ENCODE data around the gene CCDC88C.

The CCDC88C gene

GRCh38 chr14:91254461-91254860 is 163.2 kb downstream of the CCDC88C start:
- Histone ChIP-seq H3K4me1 (ENCODE audit: low read depth, poor library complexity, severe bottlenecking) (peaks cover 45% of the 10 kb centered on the region), H3K79me2 (ENCODE audit: insufficient read depth, low read depth) (no peaks in the 10 kb centered on the region), H3K4me2 (no peak overlapping the region), H3K9ac (no peak overlapping the region), H4K20me1 (ENCODE audit: insufficient read depth) (no peaks in the 10 kb centered on the region), H3K4me3 (IDR thresholded peaks at IDR 0.05; ENCODE audit: insufficient read depth, low read depth, low read length) (no peak overlapping the region), H3K27ac (no peak overlapping the region), H3K36me3 (ENCODE audit: insufficient read depth) (no peaks in the 10 kb centered on the region), H2AFZ (ENCODE audit: low read depth) (no peak overlapping the region), H3K27me3 (ENCODE audit: insufficient read depth, low read depth) (no peaks in the 10 kb centered on the region)
- TF ChIP-seq CTCF (conservative IDR thresholded peaks at IDR 0.05; ENCODE audit: low read depth, low read length), result no peak

GRCh38 chr14:91253795-91254323 is 163.8 kb downstream of the CCDC88C start:
- H4K20me1 ChIP-seq (ENCODE audit: insufficient read depth), result no peaks in the 10 kb centered on the region
- no peak overlapping the region for H3K9ac ChIP-seq
- no peak overlapping the region for H3K27ac ChIP-seq
- H3K27me3 ChIP-seq (ENCODE audit: insufficient read depth, low read depth), result no peaks in the 10 kb centered on the region
- H3K79me2 ChIP-seq (ENCODE audit: insufficient read depth, low read depth), result no peaks in the 10 kb centered on the region
- no peak overlapping the region for H3K4me3 ChIP-seq (IDR thresholded peaks at IDR 0.05; ENCODE audit: insufficient read depth, low read depth, low read length)
- H3K4me2 ChIP-seq, result no peak overlapping the region
- no peak for TF ChIP-seq CTCF (conservative IDR thresholded peaks at IDR 0.05; ENCODE audit: low read depth, low read length)
- H3K36me3 ChIP-seq (ENCODE audit: insufficient read depth), result no peaks in the 10 kb centered on the region
- peak overlapping the region; percentile 44 for H2AFZ ChIP-seq (ENCODE audit: low read depth)
- peaks cover 51% of the 10 kb centered on the region for H3K4me1 ChIP-seq (ENCODE audit: low read depth, poor library complexity, severe bottlenecking)

DNA sequence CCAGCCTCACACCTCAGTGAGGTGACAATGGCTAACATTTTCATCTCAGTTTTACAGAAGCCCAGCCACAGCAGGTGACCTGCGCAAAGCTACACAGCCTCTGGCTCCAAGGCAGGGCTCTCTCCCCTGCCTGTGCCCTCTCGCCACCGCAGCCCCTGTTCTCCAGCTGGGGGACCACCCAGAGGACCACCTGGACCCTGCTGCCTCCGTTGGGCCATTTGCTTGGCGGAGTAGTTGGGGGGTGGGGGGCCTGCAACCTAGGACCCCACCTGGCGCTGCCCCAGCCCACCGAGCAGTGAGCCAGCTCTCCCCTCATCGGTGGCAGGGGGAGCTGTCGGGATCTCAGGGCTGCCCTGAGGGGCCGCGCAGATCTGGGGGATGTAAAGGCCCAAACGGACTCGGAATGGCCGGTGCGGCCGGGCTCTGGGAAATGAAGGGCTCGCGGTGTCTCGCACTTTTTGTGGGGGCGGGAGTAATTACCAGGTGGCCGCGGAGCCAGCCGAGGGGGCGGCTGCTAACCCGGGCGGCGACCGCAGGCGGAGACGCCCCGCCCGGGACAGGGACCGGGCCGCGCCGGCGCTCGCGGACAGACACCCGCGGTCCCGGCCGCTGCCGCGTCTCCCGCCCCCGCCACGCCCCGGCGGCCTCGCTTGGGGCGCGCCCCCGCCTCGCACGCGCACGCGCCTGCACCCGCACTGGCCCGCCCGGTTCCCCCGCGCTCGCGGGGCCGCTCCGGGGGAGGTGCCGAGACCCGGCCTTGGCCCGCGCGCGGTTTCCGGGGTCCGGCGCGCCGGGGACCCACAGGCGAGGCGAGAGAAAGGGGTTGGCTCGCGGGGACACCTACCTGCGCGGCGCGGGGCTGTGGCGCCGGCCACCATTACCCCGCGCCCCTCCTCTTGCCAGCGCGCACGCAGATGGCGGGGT is 164.5 kb downstream of the CCDC88C start:
- no peak overlapping the region for H3K4me3 ChIP-seq (IDR thresholded peaks at IDR 0.05; ENCODE audit: insufficient read depth, low read depth, low read length)
- no peak overlapping the region for H3K27ac ChIP-seq
- no peaks in the 10 kb centered on the region for H3K27me3 ChIP-seq (ENCODE audit: insufficient read depth, low read depth)
- no peak for TF ChIP-seq CTCF (conservative IDR thresholded peaks at IDR 0.05; ENCODE audit: low read depth, low read length)
- H2AFZ ChIP-seq (ENCODE audit: low read depth), result peak overlapping the region; percentile 49
- H3K36me3 ChIP-seq (ENCODE audit: insufficient read depth), result no peaks in the 10 kb centered on the region
- peak overlapping the region; percentile 32; the same call in 1 of the 2 replicates for H3K9ac ChIP-seq
- H3K79me2 ChIP-seq (ENCODE audit: insufficient read depth, low read depth), result no peaks in the 10 kb centered on the region
- H3K4me2 ChIP-seq, result peak overlapping the region; percentile 89
- H4K20me1 ChIP-seq (ENCODE audit: insufficient read depth), result no peaks in the 10 kb centered on the region
- H3K4me1 ChIP-seq (ENCODE audit: low read depth, poor library complexity, severe bottlenecking), result peaks cover 56% of the 10 kb centered on the region

GRCh38 chr14:91250912-91251311 is 166.7 kb downstream of the CCDC88C start:
- no peak overlapping the region for H2AFZ ChIP-seq (ENCODE audit: low read depth)
- peaks cover 78% of the 10 kb centered on the region for H3K4me1 ChIP-seq (ENCODE audit: low read depth, poor library complexity, severe bottlenecking)
- H3K4me3 ChIP-seq (IDR thresholded peaks at IDR 0.05; ENCODE audit: insufficient read depth, low read depth, low read length), result no peak overlapping the region
- H3K36me3 ChIP-seq (ENCODE audit: insufficient read depth), result no peaks in the 10 kb centered on the region
- no peaks in the 10 kb centered on the region for H3K27me3 ChIP-seq (ENCODE audit: insufficient read depth, low read depth)
- peak overlapping the region; percentile 63; the same call in 1 of the 2 replicates for H3K4me2 ChIP-seq
- H3K9ac ChIP-seq, result no peak overlapping the region
- H3K27ac ChIP-seq, result peak overlapping the region; percentile 70
- H3K79me2 ChIP-seq (ENCODE audit: insufficient read depth, low read depth), result no peaks in the 10 kb centered on the region
- no peak for TF ChIP-seq CTCF (conservative IDR thresholded peaks at IDR 0.05; ENCODE audit: low read depth, low read length)
- H4K20me1 ChIP-seq (ENCODE audit: insufficient read depth), result no peaks in the 10 kb centered on the region

Measured in KMS-11 (cell line).